Upper lobe of left lung (tissue), 6 donors: Measurements from ENCODE around the gene CCDC192. TPM values are rescaled to one million over a fixed set of nuclear protein-coding genes. Genes with fewer than 3 reads are reported as not detected.

Experiments
- ATAC-seq, 2 donors: fragments of 200-7000 bp; cut with Tn5 transposase; one replicate each; pipeline ENCODE4 v1.9.1; 2022; ENCODE audit warnings: mild to moderate bottlenecking in 2 of 2, moderate library complexity in 2 of 2; ENCODE audit not compliant: low FRiP score in 2 of 2
- DNase-seq, 2 donors: peaks; one replicate each; pipeline ENCODE4 v3.0.0-alpha.2; 2019 to 2020
- H3K27ac ChIP-seq, 4 donors: fragments of 200-600 bp; sonication (generic); one replicate each; pipeline ENCODE4 v1.5.1; 2016 to 2019
- H3K27me3 ChIP-seq, 4 donors: fragments of 200-600 bp; sonication (generic); one replicate each; pipeline ENCODE4 v1.5.1; 2017 to 2019
- H3K36me3 ChIP-seq, 4 donors: fragments of 200-600 bp; sonication (generic); one replicate each; pipeline ENCODE4 v1.5.1; 2016 to 2019
- H3K4me1 ChIP-seq, 4 donors: fragments of 200-600 bp; sonication (generic); one replicate each; pipeline ENCODE4 v1.5.1; 2018 to 2019
- H3K4me3 ChIP-seq, 4 donors: fragments of 200-600 bp; sonication (generic); one replicate each; pipeline ENCODE4 v1.5.1; 2017 to 2019; ENCODE audit warnings: mild to moderate bottlenecking in 2 of 4, moderate library complexity in 1 of 4
- H3K9me3 ChIP-seq, 4 donors: fragments of 200-600 bp; sonication (generic); one replicate each; pipeline ENCODE4 v1.5.1; 2018 to 2019
- EP300 ChIP-seq, 4 donors: sonication (generic); formaldehyde crosslinking; IDR thresholded peaks; one replicate each; pipeline ENCODE4 v1.5.1; 2017; ENCODE audit warnings: antibody characterized with exemption in 4 of 4, control low read depth in 2 of 4
- POLR2A ChIP-seq, 4 donors: fragments of 450-650 bp; IDR thresholded peaks; one replicate each; pipeline ENCODE4 v1.5.1; 2016 to 2017; ENCODE audit warnings: antibody characterized with exemption in 4 of 4, mild to moderate bottlenecking in 2 of 4
- POLR2AphosphoS5 ChIP-seq, 2 donors: sonication (generic); formaldehyde crosslinking; IDR thresholded peaks; one replicate each; pipeline ENCODE4 v1.5.1; 2017; ENCODE audit warnings: antibody characterized with exemption in 2 of 2
- WGBS, 2 donors: methylation state at CpG; one replicate each; pipeline ENCODE4 v1.1.5; 2017 to 2018; 5-methylcytosine and 5-hydroxymethylcytosine counted together
- total RNA-seq, 6 donors: library from RNA; depleted of rRNA in 4 of 6; stranded (reverse); fragments of >200 nt in 4 of 6; gene quantifications; one replicate each; pipeline versions ENCODE4 v1.1.0 to v1.2.1, GENCODE V29; 2016 to 2021
- TF ChIP-seq, protein P1 (sequence below), 6 experiments: fragments of 450-650 bp in 4 of 6; fragments of 200-600 bp in 2 of 6; sonication (generic) in 2 of 6; IDR thresholded peaks; one replicate each; pipeline ENCODE4 v1.5.1; 2016 to 2019; ENCODE audit warnings: antibody characterized with exemption in 6 of 6
- donor health status: DM: no; HTN: no; CAD: no; lungs with moderate emphysema.
- donor health status: DM: no; HTN: yes; CAD: no; lungs with severe emphysema.

Gene CCDC192
- total RNA-seq, 6 donors from 2014 or later, result 0.76 TPM; not detected in 5

DNA sequence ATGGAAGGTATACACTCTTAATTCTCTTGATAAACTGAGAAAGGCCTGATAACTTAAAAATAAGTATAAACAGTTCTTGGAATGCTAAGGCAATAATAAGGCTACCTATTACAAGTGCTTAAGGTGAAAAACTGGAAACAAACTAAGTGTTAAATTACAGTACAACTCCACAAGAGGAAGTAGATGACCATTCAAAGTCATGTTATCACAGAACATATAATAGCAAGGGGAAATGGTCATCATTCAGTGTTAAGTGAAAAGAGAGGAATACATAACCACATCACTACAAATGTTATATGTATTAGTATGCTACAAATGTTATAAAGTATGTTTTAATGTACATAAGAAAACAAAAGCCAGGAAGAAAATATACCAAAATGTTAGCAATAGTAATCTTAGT, 135.9 kb downstream of the CCDC192 start:
- no peak overlapping the region for H3K27ac ChIP-seq
- no peaks in the 10 kb centered on the region for H3K27me3 ChIP-seq
- no peaks in the 10 kb centered on the region for H3K36me3 ChIP-seq
- TF ChIP-seq, protein P1, sequence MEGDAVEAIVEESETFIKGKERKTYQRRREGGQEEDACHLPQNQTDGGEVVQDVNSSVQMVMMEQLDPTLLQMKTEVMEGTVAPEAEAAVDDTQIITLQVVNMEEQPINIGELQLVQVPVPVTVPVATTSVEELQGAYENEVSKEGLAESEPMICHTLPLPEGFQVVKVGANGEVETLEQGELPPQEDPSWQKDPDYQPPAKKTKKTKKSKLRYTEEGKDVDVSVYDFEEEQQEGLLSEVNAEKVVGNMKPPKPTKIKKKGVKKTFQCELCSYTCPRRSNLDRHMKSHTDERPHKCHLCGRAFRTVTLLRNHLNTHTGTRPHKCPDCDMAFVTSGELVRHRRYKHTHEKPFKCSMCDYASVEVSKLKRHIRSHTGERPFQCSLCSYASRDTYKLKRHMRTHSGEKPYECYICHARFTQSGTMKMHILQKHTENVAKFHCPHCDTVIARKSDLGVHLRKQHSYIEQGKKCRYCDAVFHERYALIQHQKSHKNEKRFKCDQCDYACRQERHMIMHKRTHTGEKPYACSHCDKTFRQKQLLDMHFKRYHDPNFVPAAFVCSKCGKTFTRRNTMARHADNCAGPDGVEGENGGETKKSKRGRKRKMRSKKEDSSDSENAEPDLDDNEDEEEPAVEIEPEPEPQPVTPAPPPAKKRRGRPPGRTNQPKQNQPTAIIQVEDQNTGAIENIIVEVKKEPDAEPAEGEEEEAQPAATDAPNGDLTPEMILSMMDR (IDR thresholded peaks at IDR 0.05), result no peak
- TF ChIP-seq EP300 (IDR thresholded peaks at IDR 0.05) (no peak), POLR2AphosphoS5 (IDR thresholded peaks at IDR 0.05) (no peak), POLR2A (IDR thresholded peaks at IDR 0.05) (no peak)
- H3K9me3 ChIP-seq, result no peaks in the 10 kb centered on the region
- H3K4me3 ChIP-seq, result no peak overlapping the region
- H3K4me1 ChIP-seq, result peaks cover 0 to 3% (median 0%) of the 10 kb centered on the region in 4 donors
- ATAC-seq, result peak in 1 of 2 donors; percentile 43
- DNase-seq, result no peak

DNA sequence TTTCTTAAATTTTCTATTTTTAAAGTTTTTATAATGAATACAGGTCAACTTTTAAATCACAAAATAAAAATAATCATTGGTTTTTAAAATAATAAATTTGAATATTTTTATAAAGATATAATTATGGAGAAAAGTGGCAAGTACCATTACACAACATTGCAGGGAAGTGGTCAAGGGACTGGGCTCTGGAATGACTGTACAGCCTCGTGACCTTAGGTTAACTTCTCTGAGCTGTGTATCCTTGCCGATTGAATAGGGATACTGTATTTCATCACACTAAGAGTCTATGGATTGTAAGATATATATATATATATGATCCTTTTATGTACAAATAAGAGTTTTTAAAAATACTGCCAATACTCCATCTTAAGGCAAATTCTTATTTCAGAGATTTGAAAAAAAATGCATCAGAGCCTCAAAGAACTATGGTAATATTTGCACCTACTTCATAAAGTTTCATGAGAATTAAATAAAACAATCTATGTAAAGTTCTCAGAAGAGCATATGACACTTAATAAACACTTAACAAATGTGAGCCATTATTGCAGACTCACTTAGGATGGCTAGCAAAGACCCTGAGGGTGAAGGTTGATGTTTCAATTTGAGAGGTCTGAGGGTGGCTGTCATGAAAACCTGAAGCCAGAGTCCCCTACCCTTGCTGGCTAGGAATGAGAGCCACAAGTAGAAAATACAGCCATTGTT, 136.5 kb downstream of the CCDC192 start:
- peak in 1 of 2 donors; percentile 82 for ATAC-seq
- Histone ChIP-seq H3K27me3 (no peaks in the 10 kb centered on the region), H3K27ac (no peak overlapping the region), H3K9me3 (no peaks in the 10 kb centered on the region), H3K36me3 (no peaks in the 10 kb centered on the region), H3K4me3 (no peak overlapping the region), H3K4me1 (peaks cover 0 to 5% (median 0%) of the 10 kb centered on the region in 4 donors)
- 50 to 70% methylated on average over 2 of the region's 2 CpGs for WGBS, 2 donors
- DNase-seq, result peak in 1 of 2 donors; percentile 30
- TF ChIP-seq POLR2AphosphoS5 (IDR thresholded peaks at IDR 0.05) (no peak), EP300 (IDR thresholded peaks at IDR 0.05) (no peak), POLR2A (IDR thresholded peaks at IDR 0.05) (no peak)
- TF ChIP-seq, protein P1 (IDR thresholded peaks at IDR 0.05), result no peak

DNA sequence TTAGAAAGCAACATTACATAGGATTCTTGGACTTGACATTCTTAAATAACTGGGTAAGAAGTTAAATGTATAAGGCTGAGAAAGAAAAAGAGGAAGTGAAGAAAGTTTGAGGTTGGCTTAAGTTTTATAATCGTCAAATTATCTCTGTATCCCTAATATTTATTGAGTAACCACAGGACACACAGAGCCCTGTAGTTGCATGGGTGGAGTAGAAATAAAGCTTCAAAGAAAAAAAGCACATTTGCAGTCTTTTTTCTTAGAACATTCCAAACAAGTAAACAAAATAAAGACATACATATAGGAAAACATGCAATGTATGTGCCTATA, 137.0 kb downstream of the CCDC192 start:
- DNase-seq (no peak), ATAC-seq (peak in 1 of 2 donors; percentile 58)
- Histone ChIP-seq H3K9me3 (no peaks in the 10 kb centered on the region), H3K36me3 (no peaks in the 10 kb centered on the region), H3K4me1 (peaks cover 0 to 6% (median 2%) of the 10 kb centered on the region in 4 donors), H3K27me3 (no peaks in the 10 kb centered on the region), H3K27ac (no peak overlapping the region), H3K4me3 (no peak overlapping the region)
- TF ChIP-seq POLR2AphosphoS5 (IDR thresholded peaks at IDR 0.05), result no peak
- no peak for TF ChIP-seq POLR2A (IDR thresholded peaks at IDR 0.05)
- TF ChIP-seq, protein P1 (IDR thresholded peaks at IDR 0.05), result no peak
- no peak for TF ChIP-seq EP300 (IDR thresholded peaks at IDR 0.05)
- WGBS, 2 donors, result 36 to 52% methylated on average over 1 of the region's 1 CpG

GRCh38 chr5:127840809-127841208, 137.6 kb downstream of the CCDC192 start:
- ATAC-seq, result no peak

More at GRCh38 chr5:127840809-127841208, 137.6 kb downstream of the CCDC192 start:
- Histone ChIP-seq H3K27ac (no peak overlapping the region), H3K4me1 (peaks cover 0 to 6% (median 2%) of the 10 kb centered on the region in 4 donors), H3K4me3 (no peak overlapping the region), H3K9me3 (no peaks in the 10 kb centered on the region), H3K27me3 (no peaks in the 10 kb centered on the region), H3K36me3 (no peaks in the 10 kb centered on the region)
- DNase-seq, result no peak
- TF ChIP-seq EP300 (IDR thresholded peaks at IDR 0.05) (no peak), POLR2AphosphoS5 (IDR thresholded peaks at IDR 0.05) (no peak), POLR2A (IDR thresholded peaks at IDR 0.05) (no peak)
- TF ChIP-seq, protein P1 (IDR thresholded peaks at IDR 0.05), result no peak
